ENCODE data around the gene KRT75. TPM values are rescaled to one million over a fixed set of nuclear protein-coding genes. Genes with fewer than 3 reads are reported as not detected.

Gene KRT75
- total RNA-seq, 1 donor from 2014 or later: not detected

DNA sequence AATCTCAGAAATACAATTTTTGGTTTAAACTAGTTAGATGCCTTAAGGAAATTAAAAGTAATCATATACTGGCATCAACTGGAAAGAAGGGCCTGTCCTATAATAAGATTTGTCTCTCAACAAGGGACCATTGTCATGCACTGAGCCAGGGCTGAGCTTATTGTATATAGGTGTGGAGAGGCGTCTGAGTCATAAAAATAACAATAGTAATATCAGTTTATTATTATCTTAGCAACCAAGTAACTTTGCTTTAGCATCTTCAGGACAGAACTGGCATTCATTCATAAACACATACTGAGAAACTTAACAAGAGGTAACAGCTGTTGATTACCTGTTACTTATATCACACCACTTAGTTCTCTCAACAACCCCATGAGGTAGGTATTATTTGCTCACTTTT lies 7.1 kb downstream of the KRT75 start:
- H3K27me3 Mint-ChIP-seq (ENCODE audit: unreplicated experiment): peaks cover 2% of the 10 kb centered on the region
- TF ChIP-seq, protein P1, sequence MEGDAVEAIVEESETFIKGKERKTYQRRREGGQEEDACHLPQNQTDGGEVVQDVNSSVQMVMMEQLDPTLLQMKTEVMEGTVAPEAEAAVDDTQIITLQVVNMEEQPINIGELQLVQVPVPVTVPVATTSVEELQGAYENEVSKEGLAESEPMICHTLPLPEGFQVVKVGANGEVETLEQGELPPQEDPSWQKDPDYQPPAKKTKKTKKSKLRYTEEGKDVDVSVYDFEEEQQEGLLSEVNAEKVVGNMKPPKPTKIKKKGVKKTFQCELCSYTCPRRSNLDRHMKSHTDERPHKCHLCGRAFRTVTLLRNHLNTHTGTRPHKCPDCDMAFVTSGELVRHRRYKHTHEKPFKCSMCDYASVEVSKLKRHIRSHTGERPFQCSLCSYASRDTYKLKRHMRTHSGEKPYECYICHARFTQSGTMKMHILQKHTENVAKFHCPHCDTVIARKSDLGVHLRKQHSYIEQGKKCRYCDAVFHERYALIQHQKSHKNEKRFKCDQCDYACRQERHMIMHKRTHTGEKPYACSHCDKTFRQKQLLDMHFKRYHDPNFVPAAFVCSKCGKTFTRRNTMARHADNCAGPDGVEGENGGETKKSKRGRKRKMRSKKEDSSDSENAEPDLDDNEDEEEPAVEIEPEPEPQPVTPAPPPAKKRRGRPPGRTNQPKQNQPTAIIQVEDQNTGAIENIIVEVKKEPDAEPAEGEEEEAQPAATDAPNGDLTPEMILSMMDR (IDR thresholded peaks at IDR 0.05; ENCODE audit: partially characterized antibody, unreplicated experiment): no peak
- H3K9me3 Mint-ChIP-seq (ENCODE audit: unreplicated experiment): peaks cover 6% of the 10 kb centered on the region
- no peak for DNase-seq
- H3K36me3 Mint-ChIP-seq (ENCODE audit: unreplicated experiment): no peaks in the 10 kb centered on the region
- no peak overlapping the region for H3K27ac Mint-ChIP-seq (ENCODE audit: unreplicated experiment)
- H3K4me1 Mint-ChIP-seq (ENCODE audit: low read depth, unreplicated experiment): no peaks in the 10 kb centered on the region
- H3K4me3 Mint-ChIP-seq (ENCODE audit: unreplicated experiment): no peak overlapping the region

- H3K27ac Mint-ChIP-seq (ENCODE audit: unreplicated experiment): no peak overlapping the region
- H3K4me1 Mint-ChIP-seq (ENCODE audit: low read depth, unreplicated experiment): no peaks in the 10 kb centered on the region
- no peak for DNase-seq
- H3K27me3 Mint-ChIP-seq (ENCODE audit: unreplicated experiment): peaks cover 2% of the 10 kb centered on the region
- TF ChIP-seq, protein P1 (IDR thresholded peaks at IDR 0.05; ENCODE audit: partially characterized antibody, unreplicated experiment): no peak
- H3K36me3 Mint-ChIP-seq (ENCODE audit: unreplicated experiment): no peaks in the 10 kb centered on the region
- H3K9me3 Mint-ChIP-seq (ENCODE audit: unreplicated experiment): peaks cover 6% of the 10 kb centered on the region
- H3K4me3 Mint-ChIP-seq (ENCODE audit: unreplicated experiment): no peak overlapping the region
Measured at GRCh38 chr12:52426034-52426433, 8.1 kb downstream of the KRT75 start.

- TF ChIP-seq, protein P1 (IDR thresholded peaks at IDR 0.05; ENCODE audit: partially characterized antibody, unreplicated experiment): no peak
- H3K27me3 Mint-ChIP-seq (ENCODE audit: unreplicated experiment): peaks cover 2% of the 10 kb centered on the region
- no peaks in the 10 kb centered on the region for H3K4me1 Mint-ChIP-seq (ENCODE audit: low read depth, unreplicated experiment)
- DNase-seq: no peak
- no peak overlapping the region for H3K27ac Mint-ChIP-seq (ENCODE audit: unreplicated experiment)
- H3K4me3 Mint-ChIP-seq (ENCODE audit: unreplicated experiment): no peak overlapping the region
- no peaks in the 10 kb centered on the region for H3K36me3 Mint-ChIP-seq (ENCODE audit: unreplicated experiment)
- H3K9me3 Mint-ChIP-seq (ENCODE audit: unreplicated experiment): peaks cover 6% of the 10 kb centered on the region
Measured at GRCh38 chr12:52425466-52425865, 8.7 kb downstream of the KRT75 start.

DNA sequence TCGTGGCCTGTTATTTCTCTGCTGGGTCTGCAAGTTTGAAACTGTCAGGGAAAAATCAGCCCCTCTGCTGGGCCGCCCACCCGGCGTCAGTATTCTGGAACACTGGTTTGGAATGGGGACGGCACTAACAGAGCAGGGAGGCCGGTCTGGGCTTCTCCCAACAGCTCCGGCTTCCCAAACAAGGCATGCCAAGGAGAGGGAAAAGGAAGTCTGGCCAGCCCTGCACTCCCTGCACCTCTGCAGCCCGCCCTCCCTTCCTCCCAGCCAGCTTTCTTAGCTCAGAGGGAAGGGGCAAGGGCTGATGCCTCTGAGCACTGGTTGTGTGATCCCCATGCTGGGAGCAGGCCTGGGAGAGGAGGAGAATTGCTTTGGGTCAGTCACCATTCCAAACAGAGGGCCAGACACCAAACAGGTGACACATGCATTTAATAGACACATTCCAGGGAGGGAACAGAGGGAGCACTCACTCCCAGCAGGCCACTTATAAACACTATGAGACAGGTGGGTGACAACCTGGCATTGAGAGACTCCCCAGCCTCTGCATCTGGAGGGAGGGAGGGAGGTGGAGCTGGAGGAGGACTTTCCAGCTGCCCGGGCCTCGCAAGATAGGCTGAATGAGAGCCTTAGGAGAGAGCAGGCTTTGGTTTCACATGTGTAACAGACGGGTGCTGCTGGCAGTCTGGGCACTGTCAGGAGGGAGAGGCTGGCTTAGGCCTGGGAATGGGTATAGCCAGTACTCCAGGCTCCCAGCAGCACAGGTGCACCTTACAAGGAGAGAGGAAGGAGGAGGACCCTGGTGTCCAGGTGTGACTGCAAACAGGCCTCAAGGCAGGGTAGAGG lies 10.3 kb downstream of the KRT75 start:
- H3K4me3 Mint-ChIP-seq (ENCODE audit: unreplicated experiment): no peak overlapping the region
- H3K27me3 Mint-ChIP-seq (ENCODE audit: unreplicated experiment): peaks cover 2% of the 10 kb centered on the region
- no peaks in the 10 kb centered on the region for H3K4me1 Mint-ChIP-seq (ENCODE audit: low read depth, unreplicated experiment)
- H3K27ac Mint-ChIP-seq (ENCODE audit: unreplicated experiment): no peak overlapping the region
- peaks cover 6% of the 10 kb centered on the region for H3K9me3 Mint-ChIP-seq (ENCODE audit: unreplicated experiment)
- no peak for DNase-seq
- no peaks in the 10 kb centered on the region for H3K36me3 Mint-ChIP-seq (ENCODE audit: unreplicated experiment)
- TF ChIP-seq, protein P1 (IDR thresholded peaks at IDR 0.05; ENCODE audit: partially characterized antibody, unreplicated experiment): no peak

GRCh38 chr12:52423035-52423434 lies 11.1 kb downstream of the KRT75 start:
- peaks cover 6% of the 10 kb centered on the region for H3K9me3 Mint-ChIP-seq (ENCODE audit: unreplicated experiment)
- H3K27ac Mint-ChIP-seq (ENCODE audit: unreplicated experiment): no peak overlapping the region
- no peak for DNase-seq
- H3K4me1 Mint-ChIP-seq (ENCODE audit: low read depth, unreplicated experiment): no peaks in the 10 kb centered on the region
- H3K4me3 Mint-ChIP-seq (ENCODE audit: unreplicated experiment): no peak overlapping the region
- peaks cover 3% of the 10 kb centered on the region for H3K27me3 Mint-ChIP-seq (ENCODE audit: unreplicated experiment)
- H3K36me3 Mint-ChIP-seq (ENCODE audit: unreplicated experiment): no peaks in the 10 kb centered on the region
- TF ChIP-seq, protein P1 (IDR thresholded peaks at IDR 0.05; ENCODE audit: partially characterized antibody, unreplicated experiment): no peak

Data from glutamatergic neuron (in vitro differentiated cells).